HG03432 (cell line): ENCODE measurements around the gene NBEAL1.
"Not testable (repeated sequence)": the region's sequence is repeated elsewhere in the genome, so short reads cannot be mapped to it uniquely, and the experiment has no call there.

Experiments
- ATAC-seq: cut with Tn5 transposase; IDR thresholded peaks from one replicate; pipeline ENCODE4 v1.9.1; 2021; ENCODE audit warnings: mild to moderate bottlenecking, moderate library complexity; ENCODE audit not compliant: unreplicated experiment

Gene NBEAL1

DNA sequence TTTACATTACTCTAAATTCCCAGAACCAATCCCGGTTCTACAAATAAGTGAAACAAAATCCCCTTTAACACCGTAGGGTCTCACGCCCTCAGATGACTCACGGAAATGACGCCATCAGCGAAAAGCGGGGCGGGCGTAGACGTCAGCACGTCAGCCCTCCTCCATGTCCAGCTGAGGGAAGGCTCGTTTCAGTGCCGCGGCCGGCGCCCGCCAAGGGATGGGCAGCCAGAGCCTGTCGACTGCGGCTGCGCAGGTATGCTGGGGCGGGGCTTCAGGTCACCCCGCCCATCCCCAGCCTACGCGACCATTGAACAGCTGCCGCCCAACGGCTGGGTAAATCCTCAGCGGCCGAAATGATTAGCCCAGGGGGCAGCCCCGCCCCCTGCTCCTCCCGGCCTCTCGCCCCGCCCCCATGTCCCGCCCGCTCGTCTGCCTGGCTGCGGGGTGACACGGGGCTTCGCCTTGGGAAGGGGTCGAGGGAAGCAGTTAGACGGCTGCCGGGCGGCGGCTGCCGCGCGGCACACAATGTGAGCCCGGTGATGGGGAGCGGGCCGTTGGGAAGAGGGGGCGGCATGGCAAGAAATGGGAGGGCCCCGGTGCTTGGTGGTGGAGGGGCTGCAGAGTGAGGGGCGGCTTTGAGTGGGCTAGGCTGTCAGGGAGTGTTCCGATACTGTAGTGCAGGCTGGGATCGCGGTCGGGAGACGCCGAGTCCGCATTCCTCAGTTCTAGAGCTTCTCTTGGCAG is at the start of gene NBEAL1:
TSS of gene NBEAL1 (plus strand) at position 420 of the 744 bp plus-strand sequence. CDS start 1,510 bp downstream, outside the sequence.
- peak; percentile 97 for ATAC-seq

DNA sequence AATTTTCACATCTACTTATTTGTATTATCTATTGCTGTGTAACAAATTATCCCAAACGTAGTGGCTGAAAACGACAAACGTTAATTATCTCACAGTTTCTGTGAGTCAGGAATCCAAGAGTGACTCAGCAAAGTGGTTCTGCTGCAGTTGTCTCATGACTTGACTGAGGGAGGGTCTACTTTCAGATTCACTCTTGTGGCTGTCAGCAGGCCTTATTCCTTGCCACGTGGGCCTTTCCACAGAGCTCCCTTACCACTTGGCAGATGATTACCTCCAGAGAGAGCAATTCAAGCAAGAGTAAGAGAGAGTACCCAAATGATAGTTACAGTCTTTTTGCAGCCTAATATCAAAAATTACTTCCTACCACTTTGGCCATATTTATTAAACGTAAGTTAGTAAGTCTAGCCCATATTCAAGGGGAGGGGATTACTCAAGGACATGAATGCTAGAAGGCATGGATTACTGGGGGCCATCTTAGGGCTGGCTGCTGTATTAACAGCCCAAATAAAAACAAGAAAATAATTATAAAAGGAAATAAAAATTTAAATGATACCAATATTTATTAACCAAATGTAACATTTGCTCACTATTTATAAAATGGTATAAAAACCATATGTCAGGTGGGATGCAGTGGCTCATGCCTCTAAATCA is 48.7 kb upstream of the NBEAL1 start:
- peak; percentile 91 for ATAC-seq

DNA sequence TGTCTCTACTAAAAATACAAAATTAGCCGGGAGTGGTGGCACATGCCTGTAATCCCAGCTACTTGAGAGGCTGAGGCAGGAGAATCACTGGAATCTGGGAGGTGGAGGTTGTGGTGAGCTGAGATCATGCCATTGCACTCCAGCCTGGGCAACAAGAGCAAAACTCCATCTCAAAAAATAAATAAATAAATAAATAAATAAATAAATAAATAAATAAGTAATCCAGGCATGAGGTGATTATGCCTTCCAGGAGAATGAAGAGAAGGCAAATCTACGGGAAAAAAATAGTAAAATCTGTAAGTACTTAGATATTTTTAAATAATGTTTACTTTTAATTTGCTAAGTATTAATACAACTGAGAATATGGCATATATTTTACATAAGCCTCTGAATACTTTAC is 45.3 kb upstream of the NBEAL1 start:
- not testable (repeated sequence) for ATAC-seq

DNA sequence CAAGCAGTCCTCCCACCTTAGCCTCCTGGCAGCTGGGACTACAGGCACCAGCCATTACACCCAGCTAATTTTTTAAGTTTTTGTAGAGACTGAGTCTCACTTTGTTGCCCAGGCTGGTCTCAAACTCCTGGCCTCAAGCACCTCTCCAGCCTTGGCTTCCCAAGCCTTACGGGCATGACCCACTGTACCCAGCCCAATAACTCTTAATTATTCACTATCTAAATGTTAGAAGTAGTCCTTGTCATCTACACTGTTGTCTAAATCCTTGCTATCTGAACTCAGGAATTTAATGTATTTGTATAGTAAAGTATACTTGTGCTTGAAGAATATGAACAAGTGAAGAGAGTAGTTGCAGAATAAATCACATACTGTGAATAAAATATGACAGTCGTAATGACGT is 37.9 kb upstream of the NBEAL1 start:
- no peak for ATAC-seq

DNA sequence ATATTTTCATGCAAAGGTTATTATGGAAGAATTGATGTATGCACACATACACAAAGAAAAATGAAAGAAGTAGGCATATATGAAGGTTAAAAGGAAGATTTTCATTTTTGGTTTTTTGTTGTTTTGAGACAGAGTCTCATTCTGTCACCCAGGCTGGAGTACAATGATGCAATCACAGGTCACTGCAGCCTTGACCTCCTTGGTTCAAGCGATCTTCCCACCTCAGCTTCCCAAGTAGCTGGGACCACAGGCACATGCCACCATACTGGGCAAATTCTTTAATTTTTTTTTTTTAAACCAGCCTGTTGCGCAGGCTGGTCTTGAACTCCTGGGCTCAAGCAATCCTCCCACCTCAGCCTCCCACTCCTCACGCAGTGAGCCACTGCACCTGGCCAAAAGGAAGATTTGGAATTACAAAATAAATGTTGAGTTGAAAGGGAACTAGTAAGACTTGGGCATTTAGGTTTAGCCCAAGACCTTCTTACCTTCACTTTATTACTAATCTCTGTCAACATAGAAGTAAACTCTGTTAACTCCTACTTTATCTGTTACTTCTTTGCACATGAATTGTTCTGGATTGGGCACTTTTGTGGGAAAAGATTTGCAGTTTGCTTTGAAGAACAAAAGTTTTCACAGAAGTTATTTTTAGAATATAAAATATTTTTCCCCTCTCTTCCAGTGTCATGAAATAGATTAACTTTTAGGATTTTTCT is 31.7 kb upstream of the NBEAL1 start:
- ATAC-seq: no peak

DNA sequence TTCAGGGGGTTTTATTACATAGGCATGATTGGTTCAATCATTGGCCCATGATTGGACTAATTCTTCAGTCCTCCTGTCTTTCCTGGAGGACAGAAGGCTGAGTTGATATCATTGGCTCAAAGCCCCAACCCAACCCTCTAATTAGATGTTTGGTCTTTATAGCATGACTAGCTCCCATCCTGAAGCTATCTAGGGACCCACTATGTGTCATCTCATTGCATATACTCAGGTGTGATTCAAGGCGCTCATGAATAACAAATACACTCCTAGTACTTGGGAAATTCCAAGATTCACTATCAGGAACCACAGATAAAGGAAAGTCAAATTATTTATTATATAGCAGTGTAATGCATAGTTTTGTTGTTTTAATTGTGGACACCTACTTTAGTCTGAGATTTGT is 24.9 kb upstream of the NBEAL1 start:
- no peak for ATAC-seq

DNA sequence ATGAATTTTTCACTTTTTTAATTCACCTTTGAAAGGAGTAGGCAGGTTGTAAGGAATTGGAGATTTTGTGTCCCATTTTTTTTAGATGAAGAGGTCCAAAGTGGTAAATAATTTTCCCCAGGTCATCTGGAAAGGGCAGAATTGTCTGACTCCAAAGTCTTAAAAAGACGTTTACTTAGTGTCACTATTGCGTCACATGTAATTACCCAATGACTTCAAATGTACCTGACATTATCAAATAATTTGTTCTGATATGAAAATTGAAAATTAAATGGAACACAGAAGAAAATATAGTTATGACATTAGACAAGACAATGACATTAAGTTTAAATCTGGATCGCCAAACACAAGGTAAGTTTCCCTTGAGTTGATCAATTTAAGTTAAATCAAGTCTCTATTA is 24.2 kb upstream of the NBEAL1 start:
- no peak for ATAC-seq

DNA sequence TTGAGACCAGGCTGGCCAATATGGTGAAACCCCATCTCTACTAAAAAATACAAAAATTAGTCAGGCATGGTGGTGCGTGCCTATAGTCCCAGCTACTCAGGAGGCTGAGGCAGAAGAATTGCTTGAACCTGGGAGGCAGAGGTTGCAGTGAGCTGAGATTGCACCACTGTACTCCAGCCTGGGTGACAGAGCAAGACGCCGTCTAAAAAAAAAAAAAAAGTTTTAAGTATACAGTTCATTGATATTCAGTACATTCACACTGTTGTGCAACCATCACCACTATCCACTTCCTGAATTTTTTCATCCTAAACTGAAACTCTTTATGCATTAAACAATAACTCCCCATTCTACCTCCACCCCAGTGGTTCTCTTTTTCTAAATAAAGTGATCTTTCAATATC is 17.6 kb upstream of the NBEAL1 start:
- ATAC-seq: not testable (repeated sequence)

DNA sequence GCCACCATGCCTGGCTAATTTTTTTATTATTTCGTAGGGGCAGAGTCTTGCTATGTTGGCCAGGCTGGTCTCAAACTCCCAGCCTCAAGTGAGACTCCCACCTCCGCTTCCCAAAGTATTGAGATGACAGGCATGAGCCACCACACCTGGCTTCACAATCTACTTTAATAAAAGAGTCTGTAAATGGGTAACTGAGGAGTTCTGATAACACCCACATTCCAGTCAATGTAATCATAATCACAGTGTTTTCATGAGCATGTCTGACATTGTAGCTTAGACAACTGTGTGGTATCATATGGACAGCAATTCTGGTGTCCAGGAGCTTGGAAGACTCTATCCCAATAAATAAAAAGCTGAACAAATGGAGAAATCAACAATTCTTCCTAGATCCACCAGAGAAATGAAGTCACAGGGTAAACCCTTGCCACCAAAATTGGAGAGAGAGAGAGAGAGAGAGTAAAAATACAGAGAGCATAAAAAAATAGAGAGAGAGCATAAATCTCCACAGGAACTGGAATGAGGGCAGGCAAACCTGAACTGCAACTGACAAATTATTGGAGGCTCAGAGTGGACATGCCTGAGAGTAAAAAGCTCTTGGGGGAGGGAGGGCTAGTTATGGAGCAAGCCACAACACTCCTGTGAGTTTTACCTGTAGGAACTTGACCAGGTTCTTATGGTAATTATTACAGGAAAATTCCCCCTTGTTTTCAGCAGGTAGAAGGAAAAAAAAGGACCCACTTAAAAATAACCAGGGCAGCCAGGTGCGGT is 12.4 kb upstream of the NBEAL1 start:
- ATAC-seq: no peak

DNA sequence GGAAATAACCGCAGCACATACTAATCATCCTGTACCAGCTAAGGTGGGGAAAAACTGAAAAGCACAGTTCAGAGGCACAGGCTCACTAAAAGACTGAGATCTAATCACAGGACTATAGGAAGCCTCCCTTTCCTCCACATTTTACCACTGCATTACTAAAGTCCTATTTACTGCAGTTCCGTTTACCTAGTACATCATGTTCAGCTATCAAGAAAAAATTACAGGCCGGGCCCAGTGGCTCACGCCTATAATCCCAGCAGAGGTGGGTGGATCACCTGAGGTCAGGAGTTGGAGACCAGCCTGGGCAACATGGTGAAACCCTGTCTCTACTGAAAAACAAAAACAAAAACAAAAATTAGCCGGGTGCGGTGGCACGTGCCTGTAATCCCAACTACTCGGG is 11.0 kb upstream of the NBEAL1 start:
- no peak for ATAC-seq

DNA sequence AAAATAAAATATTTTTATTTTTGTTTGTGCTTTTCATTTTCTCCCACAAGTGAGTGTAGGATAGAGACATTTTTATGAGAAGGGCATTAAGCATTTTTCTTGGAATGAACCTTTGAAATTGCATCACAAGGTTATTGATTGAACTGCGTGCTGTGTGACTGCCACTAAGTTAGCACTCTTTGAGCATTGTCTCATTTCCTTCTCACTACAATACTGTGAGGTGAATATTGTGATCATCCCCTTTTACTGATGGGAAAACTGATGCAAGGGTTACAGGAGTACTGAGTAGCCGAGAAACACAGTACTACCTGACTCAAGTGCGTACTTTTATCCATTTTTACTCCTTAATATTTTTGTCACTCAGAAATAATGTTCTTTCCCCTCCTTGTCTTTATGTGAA is 2.0 kb downstream of the NBEAL1 start:
- no peak for ATAC-seq

DNA sequence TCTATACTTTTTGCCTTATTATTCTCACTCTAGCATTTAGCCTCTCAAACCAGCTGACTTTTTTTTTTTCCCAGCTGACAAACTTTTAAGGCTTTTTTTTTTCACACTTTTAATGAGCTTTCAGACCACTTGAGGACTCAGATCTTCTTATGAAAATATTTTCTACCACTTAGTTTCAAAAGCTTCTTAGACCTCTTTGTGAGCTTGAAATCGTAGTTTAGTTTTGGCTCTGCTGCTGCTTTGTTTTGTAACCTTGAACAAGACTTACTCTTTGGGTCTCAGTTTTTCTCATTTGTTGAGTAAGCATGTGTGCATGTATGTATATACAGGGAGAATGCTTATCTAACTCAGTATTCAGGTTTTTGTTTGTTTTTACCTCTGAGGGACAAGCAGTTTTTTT is 3.5 kb downstream of the NBEAL1 start:
- ATAC-seq: no peak

DNA sequence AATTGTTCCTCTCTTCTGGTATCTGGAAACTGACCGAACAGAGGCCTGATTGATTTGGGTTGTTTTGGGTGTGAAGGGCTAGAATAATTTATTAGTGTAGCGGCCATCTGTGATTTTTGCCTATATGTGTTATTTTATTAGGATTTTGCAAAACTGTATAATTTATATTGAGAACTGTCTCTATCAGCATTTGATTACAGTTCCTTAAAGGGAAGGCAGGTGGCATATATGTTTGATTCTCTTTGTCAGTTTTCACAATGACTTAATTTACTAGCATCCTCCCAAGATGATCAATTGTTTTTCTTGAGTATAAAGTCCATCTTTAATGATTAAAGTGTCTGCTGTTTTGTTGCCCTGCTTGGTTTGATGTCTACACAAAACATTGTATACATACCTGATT is 4.5 kb downstream of the NBEAL1 start:
- no peak for ATAC-seq

DNA sequence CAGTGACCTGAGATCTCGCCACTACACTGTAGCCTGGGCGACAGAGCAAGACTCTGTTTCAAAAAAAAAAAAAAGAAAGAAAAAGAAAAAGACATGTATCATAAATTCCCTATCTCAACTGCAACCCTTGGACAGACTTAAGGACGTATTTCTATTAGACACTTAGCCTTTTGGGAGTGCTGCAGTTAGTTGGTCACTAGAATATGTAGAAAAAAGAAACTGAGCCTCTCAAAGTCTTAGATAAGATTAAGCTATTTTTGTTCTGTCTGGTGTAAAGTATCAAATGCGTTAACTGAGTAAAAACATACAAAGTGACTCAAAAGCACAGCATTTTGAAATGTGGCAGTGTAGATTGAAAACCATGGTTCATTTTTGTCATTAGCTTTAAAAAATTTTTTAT is 7.3 kb downstream of the NBEAL1 start:
- ATAC-seq: no peak

DNA sequence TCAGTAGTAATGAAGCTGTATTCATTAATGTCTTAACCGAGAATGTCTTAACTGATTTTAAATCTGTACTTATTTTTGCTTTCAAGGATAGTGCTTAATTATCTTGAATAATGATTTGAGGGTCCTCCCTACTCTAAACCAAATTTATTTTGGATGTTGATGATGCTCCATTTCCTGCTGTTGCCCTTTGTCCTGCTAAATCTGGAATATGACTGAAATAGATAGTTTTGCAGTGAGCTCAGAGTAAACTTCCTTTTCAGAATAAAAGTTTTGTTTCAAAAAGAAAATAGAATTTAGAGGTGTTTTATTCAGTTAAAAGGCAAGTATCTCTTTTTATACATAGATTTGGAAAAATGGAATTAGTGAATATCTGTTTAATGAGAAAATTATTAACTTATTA is 8.1 kb downstream of the NBEAL1 start:
- ATAC-seq: no peak

DNA sequence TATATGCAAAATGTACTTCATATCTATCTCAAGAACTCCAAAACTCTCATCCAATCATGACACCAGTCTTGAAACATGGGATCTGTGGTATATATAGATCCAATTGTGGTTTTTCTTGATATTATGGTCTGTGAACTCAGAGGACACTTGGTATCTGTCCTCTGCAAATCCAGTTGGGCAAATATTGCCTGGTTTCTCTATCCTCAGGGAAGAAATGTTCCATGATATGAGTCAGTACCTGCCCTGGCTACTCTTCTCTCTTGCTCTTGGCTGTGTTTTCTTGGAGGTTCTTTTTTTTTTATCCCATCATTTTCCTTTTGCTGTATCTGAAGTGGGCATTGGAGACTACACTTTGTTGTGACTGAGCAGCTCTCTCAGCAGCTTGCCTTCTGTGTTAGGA is 10.9 kb downstream of the NBEAL1 start:
- ATAC-seq: no peak

DNA sequence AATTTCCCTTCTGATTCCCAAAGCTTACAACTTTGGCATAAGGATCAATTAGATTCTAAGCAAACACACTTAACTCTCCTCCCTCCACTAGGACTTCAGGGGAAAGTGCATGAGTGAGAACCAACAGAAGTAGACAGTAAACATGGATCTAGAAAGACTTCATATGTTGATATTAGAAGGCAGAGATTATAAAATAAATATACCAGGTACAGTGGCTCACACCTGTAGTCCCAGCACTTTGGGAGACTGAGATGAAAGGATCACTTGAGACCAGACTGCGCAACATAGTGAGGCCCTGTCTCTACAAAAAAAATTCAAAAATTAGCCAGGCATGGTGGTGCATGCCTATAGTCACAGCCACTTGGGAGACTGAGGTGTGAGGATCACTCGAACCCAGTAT is 15.9 kb downstream of the NBEAL1 start:
- no peak for ATAC-seq

DNA sequence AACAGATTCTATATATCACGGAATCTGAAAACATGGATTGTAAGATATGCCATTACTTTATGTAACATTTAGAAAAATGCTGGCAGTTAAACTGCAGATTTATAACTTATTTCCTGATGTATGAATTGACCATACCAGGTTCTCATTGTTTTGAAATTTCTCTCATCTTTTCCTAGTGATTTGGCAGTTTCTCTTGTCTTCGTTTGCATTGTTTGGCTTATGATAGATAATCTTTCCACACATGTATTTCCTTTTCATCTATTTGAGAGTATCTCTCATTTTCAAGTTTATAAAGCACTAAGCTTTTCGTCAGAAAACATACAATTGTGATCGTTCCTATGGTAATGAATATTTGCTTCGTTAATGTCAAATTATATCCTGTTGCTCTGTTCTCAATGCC is 16.3 kb downstream of the NBEAL1 start:
- no peak for ATAC-seq

DNA sequence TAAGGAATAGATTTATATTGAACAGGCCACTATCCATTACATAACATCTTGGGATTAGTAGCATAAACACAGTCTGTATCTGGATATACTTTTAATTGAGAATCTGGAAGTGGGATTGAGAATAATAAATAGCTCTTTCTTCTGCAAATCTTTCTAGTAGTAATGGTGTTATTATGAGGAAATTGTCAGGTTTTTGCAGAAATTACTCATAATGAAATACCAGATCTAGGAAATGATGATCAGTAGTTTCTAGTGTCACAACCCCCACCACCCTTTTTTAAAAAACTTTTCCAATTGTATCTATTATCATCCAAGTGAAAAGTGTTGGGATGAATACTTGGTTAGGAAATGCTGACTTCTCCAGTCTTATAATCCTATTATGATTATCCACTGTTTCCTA is 18.7 kb downstream of the NBEAL1 start:
- no peak for ATAC-seq

DNA sequence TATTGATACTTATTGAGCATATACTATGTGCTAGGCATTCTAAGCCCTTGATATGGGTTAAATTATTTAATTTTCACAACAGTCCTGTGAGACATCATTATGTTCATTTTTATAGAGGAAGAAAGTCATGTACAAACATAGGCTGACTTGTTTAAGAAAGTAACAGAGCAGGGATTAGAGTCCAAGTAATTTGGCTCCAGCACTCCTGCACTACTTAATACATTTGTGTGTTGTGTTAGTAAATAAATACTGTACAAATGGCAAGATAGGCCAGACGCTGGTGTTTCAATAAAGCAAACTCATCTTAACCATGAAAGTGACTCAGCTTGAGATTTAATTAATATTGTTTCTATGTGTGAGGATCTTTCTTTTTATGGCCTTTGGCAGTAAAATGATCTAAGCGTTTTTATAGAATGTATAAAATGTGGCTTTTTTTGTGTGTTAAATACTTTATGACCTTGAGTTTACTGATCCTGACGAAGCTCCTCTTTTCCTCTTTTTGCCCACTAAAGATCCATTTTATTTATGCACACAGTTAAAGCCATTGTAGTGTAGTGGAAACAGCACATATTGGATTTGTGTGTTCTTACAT is 21.3 kb downstream of the NBEAL1 start:
- no peak for ATAC-seq

DNA sequence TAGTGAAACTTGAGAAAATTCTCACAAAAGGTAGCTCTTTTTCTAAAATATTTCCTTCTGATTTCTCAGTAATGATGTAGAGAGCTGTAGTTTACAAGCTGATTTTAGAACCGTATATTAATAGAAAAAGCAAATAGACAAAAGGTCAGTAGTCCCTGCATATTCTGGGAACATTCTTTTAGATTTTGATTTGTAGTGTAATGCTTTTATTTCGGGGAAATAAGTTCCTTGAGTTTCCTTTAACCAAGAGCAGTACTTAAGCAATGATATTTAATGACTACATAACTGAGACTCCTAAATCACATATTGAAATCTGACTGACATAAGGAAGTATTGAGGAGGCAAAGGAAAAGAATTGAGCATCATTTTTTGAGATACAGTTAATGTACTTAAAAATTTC is 22.4 kb downstream of the NBEAL1 start:
- no peak for ATAC-seq
